Transverse colon (tissue), 3 donors: ENCODE data around the gene LRRFIP2.

Source experiments
- EP300 ChIP-seq: sonication (generic); formaldehyde crosslinking; IDR thresholded peaks from one replicate; pipeline ENCODE4 v1.6.1; 2017; ENCODE audit warnings: antibody characterized with exemption, low read depth
- POLR2A ChIP-seq: fragments of 450-650 bp; IDR thresholded peaks from one replicate; pipeline ENCODE4 v1.6.1; 2016; ENCODE audit warnings: antibody characterized with exemption, mild to moderate bottlenecking, moderate library complexity
- TF ChIP-seq, protein P1 (sequence below), 5 experiments: fragments of 200-600 bp in 3 of 5; fragments of 450-650 bp in 2 of 5; sonication (generic) in 3 of 5; IDR thresholded peaks; 1 replicate in 2 of 5; 2 replicates in 3 of 5; pipeline ENCODE4 v1.5.1; 2016 to 2017; ENCODE audit warnings: antibody characterized with exemption in 5 of 5, inconsistent platforms in 3 of 5, mild to moderate bottlenecking in 2 of 5, moderate library complexity in 1 of 5

DNA sequence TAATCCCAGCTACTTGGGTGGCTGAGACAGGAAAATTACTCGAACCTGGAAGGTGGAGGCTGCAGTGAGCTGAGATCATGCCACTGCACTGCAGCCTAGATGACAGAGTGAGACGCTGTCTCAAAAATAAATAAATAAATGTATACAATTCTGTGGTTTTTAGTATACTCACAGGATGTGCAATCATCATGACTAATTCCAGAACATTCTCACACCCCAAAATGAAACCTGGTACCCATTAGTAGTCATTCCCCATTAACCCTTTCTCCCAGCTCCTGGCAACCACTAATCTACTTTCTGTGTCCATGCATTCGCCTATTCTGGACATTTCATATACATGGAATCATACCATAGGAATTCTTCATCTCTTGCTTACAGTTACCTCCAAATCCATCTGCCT is 44.5 kb downstream of the LRRFIP2 start:
- TF ChIP-seq POLR2A, result no peak
- TF ChIP-seq, protein P1, sequence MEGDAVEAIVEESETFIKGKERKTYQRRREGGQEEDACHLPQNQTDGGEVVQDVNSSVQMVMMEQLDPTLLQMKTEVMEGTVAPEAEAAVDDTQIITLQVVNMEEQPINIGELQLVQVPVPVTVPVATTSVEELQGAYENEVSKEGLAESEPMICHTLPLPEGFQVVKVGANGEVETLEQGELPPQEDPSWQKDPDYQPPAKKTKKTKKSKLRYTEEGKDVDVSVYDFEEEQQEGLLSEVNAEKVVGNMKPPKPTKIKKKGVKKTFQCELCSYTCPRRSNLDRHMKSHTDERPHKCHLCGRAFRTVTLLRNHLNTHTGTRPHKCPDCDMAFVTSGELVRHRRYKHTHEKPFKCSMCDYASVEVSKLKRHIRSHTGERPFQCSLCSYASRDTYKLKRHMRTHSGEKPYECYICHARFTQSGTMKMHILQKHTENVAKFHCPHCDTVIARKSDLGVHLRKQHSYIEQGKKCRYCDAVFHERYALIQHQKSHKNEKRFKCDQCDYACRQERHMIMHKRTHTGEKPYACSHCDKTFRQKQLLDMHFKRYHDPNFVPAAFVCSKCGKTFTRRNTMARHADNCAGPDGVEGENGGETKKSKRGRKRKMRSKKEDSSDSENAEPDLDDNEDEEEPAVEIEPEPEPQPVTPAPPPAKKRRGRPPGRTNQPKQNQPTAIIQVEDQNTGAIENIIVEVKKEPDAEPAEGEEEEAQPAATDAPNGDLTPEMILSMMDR (IDR thresholded peaks at IDR 0.05), result no peak
- no peak for TF ChIP-seq EP300
